Bronchial epithelial cell (primary cell): Measurements from ENCODE around the gene MAPRE3. TPM values are rescaled to one million over a fixed set of nuclear protein-coding genes. Genes with fewer than 3 reads are reported as not detected.

ENCODE experiments used
- DNase-seq: peaks from one replicate; pipeline ENCODE4 v3.0.0-alpha.2; 2010; ENCODE audit warnings: low read depth
- FAIRE-seq: peaks from 2 replicates; lab custom pipeline; 2011; peaks lifted over from hg19 to GRCh38; lab: Jason Lieb, UNC
- H3K27me3 ChIP-seq: 2 replicates; pipeline ENCODE4 v1.5.1; 2011; ENCODE audit warnings: low read length; ENCODE audit not compliant: control insufficient read depth, insufficient read depth
- H3K36me3 ChIP-seq: 2 replicates; pipeline ENCODE4 v1.5.1; 2011; ENCODE audit warnings: low read length; ENCODE audit not compliant: control insufficient read depth, insufficient read depth
- H3K4me3 ChIP-seq: 2 replicates; pipeline ENCODE4 v1.5.1; 2011; ENCODE audit warnings: mild to moderate bottlenecking, low read depth, low read length, control low read depth
- total RNA-seq: library from RNA; depleted of rRNA; stranded (reverse); fragments of >200 nt; gene quantifications from 2 replicates; pipeline ENCODE4 v1.2.1, GENCODE V29; 2014
- TF ChIP-seq, protein P1 (sequence below): IDR thresholded peaks from 2 replicates; pipeline ENCODE4 v1.5.1; 2011; ENCODE audit warnings: mild to moderate bottlenecking, moderate library complexity, low read length, control low read depth, inconsistent platforms; ENCODE audit not compliant: insufficient read depth, severe bottlenecking

Gene MAPRE3
- total RNA-seq, 1 donor from 2014 or later: 1.6 TPM

DNA sequence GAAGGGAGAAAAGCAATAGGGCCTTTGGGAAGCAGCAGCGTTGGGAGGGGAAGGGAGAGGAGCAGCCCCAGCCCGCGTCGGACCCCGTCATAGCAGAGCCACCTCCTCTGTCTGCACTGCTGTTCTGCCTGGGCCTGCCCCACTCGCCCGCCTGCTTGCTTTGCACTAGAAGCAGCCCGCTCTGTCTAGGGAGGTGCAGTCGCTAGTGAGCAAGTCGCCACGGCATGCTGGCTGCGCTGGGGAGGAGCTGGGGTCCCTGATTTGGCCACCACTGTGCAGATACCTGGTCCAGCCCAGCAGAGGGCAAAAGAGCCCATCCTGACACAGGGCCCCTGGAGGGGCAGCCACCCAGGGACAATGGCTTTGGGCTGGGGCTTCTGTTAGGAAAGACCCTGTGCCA lies 54.4 kb downstream of the MAPRE3 start:
- Histone ChIP-seq H3K36me3 (peaks cover 13% of the 10 kb centered on the region), H3K27me3 (no peaks in the 10 kb centered on the region), H3K4me3 (no peak overlapping the region)
- DNase-seq (no peak), FAIRE-seq (no peak)
- TF ChIP-seq, protein P1, sequence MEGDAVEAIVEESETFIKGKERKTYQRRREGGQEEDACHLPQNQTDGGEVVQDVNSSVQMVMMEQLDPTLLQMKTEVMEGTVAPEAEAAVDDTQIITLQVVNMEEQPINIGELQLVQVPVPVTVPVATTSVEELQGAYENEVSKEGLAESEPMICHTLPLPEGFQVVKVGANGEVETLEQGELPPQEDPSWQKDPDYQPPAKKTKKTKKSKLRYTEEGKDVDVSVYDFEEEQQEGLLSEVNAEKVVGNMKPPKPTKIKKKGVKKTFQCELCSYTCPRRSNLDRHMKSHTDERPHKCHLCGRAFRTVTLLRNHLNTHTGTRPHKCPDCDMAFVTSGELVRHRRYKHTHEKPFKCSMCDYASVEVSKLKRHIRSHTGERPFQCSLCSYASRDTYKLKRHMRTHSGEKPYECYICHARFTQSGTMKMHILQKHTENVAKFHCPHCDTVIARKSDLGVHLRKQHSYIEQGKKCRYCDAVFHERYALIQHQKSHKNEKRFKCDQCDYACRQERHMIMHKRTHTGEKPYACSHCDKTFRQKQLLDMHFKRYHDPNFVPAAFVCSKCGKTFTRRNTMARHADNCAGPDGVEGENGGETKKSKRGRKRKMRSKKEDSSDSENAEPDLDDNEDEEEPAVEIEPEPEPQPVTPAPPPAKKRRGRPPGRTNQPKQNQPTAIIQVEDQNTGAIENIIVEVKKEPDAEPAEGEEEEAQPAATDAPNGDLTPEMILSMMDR: no peak

DNA sequence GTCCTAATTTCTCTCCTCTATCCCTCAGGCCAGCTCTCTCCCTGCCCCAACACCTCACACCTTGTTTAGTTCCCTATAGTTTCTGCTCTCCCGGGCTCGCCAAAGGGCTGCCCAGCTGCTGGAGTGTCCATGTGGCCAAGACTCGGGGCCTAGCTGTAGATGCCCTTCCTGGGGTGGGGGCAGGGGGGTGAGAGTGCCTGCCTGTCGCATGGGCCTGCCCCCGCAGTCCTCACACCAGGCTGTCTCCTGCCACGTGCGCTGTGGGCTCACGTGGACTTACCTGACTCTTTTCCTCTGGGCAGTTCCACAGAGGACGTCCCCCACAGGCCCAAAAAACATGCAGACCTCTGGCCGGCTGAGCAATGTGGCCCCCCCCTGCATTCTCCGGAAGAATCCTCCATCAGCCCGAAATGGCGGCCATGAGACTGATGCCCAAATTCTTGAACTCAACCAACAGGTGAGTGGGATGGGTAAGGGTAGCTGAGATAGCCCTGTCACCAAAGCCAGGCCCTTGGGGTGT lies 54.9 kb downstream of the MAPRE3 start:
- TF ChIP-seq, protein P1: no peak
- no peaks in the 10 kb centered on the region for H3K27me3 ChIP-seq
- peaks cover 13% of the 10 kb centered on the region for H3K36me3 ChIP-seq
- no peak for DNase-seq
- no peak for FAIRE-seq
- no peak overlapping the region for H3K4me3 ChIP-seq

DNA sequence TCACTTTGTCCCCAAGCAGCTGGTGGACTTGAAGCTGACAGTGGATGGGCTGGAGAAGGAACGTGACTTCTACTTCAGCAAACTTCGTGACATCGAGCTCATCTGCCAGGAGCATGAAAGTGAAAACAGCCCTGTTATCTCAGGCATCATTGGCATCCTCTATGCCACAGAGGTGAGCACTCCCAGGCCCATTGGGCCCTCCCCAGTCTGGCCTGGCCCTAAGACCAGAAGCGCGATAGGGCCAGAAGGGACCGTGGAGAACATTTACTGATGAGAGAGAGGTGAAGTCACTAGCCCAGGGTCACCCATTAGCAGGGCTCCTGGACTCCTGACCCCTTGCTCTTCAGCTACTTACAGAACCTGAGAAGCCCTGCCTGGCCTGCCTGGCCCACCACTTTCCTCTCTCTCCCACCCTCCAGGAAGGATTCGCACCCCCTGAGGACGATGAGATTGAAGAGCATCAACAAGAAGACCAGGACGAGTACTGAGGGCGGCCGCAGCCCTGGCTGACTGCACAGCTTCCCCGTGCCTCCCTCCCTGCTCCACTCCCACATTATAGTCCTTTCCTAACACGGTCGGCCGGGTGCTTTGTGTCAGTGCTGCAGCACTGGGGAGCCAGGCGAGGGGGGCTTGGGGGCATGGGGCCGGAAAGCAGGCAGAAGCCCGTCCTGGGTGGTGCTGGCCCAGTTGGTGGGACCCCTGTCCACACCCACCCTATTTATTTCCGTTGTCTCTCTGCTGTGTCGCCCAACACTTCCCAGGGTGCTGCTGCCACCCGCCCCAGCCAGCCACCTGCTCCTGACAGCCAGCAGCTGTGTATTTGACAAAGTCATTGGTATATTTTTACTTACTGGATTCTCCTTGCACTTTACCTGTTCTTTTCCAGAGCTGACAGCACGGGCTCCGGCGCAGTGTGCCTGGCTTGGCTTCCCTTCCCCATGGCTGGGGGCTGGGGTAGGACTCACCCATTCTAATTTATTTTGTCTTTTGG lies 55.7 kb downstream of the MAPRE3 start:
- no peak overlapping the region for H3K4me3 ChIP-seq
- no peaks in the 10 kb centered on the region for H3K27me3 ChIP-seq
- H3K36me3 ChIP-seq: peaks cover 13% of the 10 kb centered on the region
- no peak for DNase-seq
- no peak for FAIRE-seq
- TF ChIP-seq, protein P1: no peak

DNA sequence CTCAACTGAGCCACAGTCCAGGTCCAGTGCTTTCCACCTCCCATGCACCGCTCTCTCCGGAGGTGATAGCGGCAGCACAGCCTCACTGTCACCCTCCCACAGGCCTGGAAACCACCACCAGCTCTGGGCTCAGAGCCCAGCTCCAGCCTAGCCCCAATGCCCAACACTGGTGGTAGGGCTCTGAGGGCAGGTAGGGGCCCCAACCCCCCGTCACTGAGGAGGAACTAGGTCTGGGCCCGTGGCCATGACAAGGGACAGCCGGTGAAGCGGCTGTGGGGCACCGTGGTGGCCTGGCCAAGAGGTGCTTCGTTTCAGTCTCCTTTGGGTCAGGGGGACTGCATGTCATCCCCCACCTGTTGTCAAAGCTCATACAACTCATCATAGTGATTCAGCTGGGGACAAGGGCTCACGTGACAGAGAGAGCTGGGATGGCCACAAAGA lies 56.8 kb downstream of the MAPRE3 start:
- Histone ChIP-seq H3K36me3 (peaks cover 13% of the 10 kb centered on the region), H3K27me3 (no peaks in the 10 kb centered on the region), H3K4me3 (no peak overlapping the region)
- FAIRE-seq (no peak), DNase-seq (no peak)
- TF ChIP-seq, protein P1: no peak

DNA sequence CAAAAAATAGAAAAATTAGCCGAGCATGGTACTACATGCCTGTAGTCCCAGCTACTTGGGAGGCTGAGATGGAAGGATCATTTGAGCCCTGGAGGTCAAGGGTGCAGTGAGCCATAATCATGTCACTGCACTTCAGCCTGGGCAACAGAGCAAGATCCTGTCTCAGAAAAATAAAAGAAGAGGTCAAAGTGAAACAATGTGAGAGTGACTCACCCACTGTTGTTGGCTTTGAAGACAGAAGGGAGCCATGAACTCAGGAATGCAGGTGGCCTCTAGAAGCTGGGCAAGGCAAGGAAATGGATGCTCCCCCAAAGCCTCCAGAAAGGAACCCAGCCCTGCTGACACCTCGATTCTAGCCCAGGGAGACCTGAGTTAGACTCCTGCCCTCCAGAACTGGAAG lies 58.6 kb downstream of the MAPRE3 start:
- TF ChIP-seq, protein P1: no peak
- peaks cover 11% of the 10 kb centered on the region for H3K36me3 ChIP-seq
- no peak for FAIRE-seq
- DNase-seq: no peak
- no peaks in the 10 kb centered on the region for H3K27me3 ChIP-seq
- no peak overlapping the region for H3K4me3 ChIP-seq
